ENCODE measurements around the gene PIK3C3. TPM values are rescaled to one million over a fixed set of nuclear protein-coding genes. Genes with fewer than 3 reads are reported as not detected.

Gene PIK3C3
- polyA plus RNA-seq, 1 of the 3 experiments (the other 2 are of a cell fraction) = 26.9 TPM

DNA sequence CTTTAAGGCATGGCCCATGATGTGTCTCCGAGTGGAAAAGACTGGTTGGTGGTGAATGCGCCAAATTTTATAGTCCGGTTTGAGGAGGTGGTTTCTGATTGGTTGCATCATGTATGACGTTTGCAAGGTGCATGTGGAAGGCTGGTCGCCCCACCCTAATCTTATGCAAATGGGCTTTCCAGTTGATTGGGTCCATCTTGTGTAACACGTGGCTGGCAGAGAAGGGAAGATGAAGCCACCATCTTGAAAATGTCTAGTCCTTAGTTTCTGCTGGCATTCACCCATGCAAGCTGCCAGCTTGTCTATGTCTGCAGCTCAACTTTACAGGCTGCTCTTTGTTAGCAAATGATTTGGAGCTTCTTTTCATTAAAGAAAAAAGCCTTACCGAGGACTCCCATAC lies 132.2 kb downstream of the PIK3C3 start:
- Histone ChIP-seq H3K27me3 (ENCODE audit: insufficient read depth) (no peaks in the 10 kb centered on the region), H3K4me3 (ENCODE audit: low read depth in 2 of 2, low read length in 1 of 2) (no peak overlapping the region), H3K4me2 (no peak overlapping the region), H3K9me2 (no peaks in the 10 kb centered on the region), H3K9ac (no peak overlapping the region), H2AFZ (ENCODE audit: low read depth) (no peak overlapping the region), H3K36me3 (replicated peaks in 1 of 2; ENCODE audit: control insufficient read depth in 1 of 2, insufficient read depth in 2 of 2, low read length in 1 of 2) (peaks cover 13 to 23% of the 10 kb centered on the region in 2 experiments), H3K79me2 (ENCODE audit: insufficient read depth) (no peaks in the 10 kb centered on the region), H3K27ac (ENCODE audit: low read depth in 2 of 2, low read length in 1 of 2) (no peak overlapping the region), H3K9me3 (no peaks in the 10 kb centered on the region), H3K4me1 (ENCODE audit: control insufficient read depth in 1 of 2, insufficient read depth in 2 of 2, low read depth in 1 of 2, low read length in 1 of 2) (peaks cover 0 to 12% of the 10 kb centered on the region in 2 experiments; a peak in 1 of 4 replicates), H4K20me1 (ENCODE audit: insufficient read depth) (no peaks in the 10 kb centered on the region), H3F3A (replicated peaks; ENCODE audit: insufficient read depth) (peaks cover 20% of the 10 kb centered on the region)
- CTCF ChIA-PET = interaction anchor here (1.0 kb wide), 1 partner anchor 59 kb away, joined by 3 read pairs; no protein-coding TSS in a partner anchor
- TF ChIP-seq SMC3 (IDR thresholded peaks at IDR 0.05; ENCODE audit: low read depth, low read length) = no peak
- no peak for TF ChIP-seq NRF1 (IDR thresholded peaks at IDR 0.05; ENCODE audit: low read depth, low read length)
- TF ChIP-seq MEF2A (IDR thresholded peaks at IDR 0.05; ENCODE audit: borderline replicate concordance, low read depth) = no peak
- no peak for TF ChIP-seq ELF1 (IDR thresholded peaks at IDR 0.05)
- TF ChIP-seq, protein P1, sequence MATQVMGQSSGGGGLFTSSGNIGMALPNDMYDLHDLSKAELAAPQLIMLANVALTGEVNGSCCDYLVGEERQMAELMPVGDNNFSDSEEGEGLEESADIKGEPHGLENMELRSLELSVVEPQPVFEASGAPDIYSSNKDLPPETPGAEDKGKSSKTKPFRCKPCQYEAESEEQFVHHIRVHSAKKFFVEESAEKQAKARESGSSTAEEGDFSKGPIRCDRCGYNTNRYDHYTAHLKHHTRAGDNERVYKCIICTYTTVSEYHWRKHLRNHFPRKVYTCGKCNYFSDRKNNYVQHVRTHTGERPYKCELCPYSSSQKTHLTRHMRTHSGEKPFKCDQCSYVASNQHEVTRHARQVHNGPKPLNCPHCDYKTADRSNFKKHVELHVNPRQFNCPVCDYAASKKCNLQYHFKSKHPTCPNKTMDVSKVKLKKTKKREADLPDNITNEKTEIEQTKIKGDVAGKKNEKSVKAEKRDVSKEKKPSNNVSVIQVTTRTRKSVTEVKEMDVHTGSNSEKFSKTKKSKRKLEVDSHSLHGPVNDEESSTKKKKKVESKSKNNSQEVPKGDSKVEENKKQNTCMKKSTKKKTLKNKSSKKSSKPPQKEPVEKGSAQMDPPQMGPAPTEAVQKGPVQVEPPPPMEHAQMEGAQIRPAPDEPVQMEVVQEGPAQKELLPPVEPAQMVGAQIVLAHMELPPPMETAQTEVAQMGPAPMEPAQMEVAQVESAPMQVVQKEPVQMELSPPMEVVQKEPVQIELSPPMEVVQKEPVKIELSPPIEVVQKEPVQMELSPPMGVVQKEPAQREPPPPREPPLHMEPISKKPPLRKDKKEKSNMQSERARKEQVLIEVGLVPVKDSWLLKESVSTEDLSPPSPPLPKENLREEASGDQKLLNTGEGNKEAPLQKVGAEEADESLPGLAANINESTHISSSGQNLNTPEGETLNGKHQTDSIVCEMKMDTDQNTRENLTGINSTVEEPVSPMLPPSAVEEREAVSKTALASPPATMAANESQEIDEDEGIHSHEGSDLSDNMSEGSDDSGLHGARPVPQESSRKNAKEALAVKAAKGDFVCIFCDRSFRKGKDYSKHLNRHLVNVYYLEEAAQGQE (IDR thresholded peaks at IDR 0.05; ENCODE audit: low read depth, low read length) = no peak
- TF ChIP-seq TAF1 (IDR thresholded peaks at IDR 0.05; ENCODE audit: borderline replicate concordance, low read depth, low read length) = no peak
- TF ChIP-seq FOSL2 (IDR thresholded peaks at IDR 0.05; ENCODE audit: borderline replicate concordance, low read depth) = no peak
- TF ChIP-seq TCF12 (IDR thresholded peaks at IDR 0.05) = no peak
- no peak for TF ChIP-seq JUND (IDR thresholded peaks at IDR 0.05)
- no peak for TF ChIP-seq CHD2 (IDR thresholded peaks at IDR 0.05; ENCODE audit: low read length, partially characterized antibody)
- no peak for TF ChIP-seq RXRA (IDR thresholded peaks at IDR 0.05; ENCODE audit: borderline replicate concordance, low read depth)
- TF ChIP-seq SIN3A (IDR thresholded peaks at IDR 0.05; ENCODE audit: borderline replicate concordance, low read depth, low read length) = no peak
- TF ChIP-seq, protein P2, sequence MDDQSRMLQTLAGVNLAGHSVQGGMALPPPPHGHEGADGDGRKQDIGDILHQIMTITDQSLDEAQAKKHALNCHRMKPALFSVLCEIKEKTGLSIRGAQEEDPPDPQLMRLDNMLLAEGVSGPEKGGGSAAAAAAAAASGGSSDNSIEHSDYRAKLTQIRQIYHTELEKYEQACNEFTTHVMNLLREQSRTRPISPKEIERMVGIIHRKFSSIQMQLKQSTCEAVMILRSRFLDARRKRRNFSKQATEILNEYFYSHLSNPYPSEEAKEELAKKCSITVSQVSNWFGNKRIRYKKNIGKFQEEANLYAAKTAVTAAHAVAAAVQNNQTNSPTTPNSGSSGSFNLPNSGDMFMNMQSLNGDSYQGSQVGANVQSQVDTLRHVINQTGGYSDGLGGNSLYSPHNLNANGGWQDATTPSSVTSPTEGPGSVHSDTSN (IDR thresholded peaks at IDR 0.05) = no peak
- TF ChIP-seq EZH2phosphoT487 (IDR thresholded peaks at IDR 0.05; ENCODE audit: borderline replicate concordance, low read depth) = no peak
- TF ChIP-seq RFX5 (IDR thresholded peaks at IDR 0.05; ENCODE audit: low read length) = no peak
- TF ChIP-seq TEAD4 (IDR thresholded peaks at IDR 0.05; ENCODE audit: borderline replicate concordance, insufficient read depth) = no peak
- TF ChIP-seq, protein P3, sequence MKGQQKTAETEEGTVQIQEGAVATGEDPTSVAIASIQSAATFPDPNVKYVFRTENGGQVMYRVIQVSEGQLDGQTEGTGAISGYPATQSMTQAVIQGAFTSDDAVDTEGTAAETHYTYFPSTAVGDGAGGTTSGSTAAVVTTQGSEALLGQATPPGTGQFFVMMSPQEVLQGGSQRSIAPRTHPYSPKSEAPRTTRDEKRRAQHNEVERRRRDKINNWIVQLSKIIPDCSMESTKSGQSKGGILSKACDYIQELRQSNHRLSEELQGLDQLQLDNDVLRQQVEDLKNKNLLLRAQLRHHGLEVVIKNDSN (IDR thresholded peaks at IDR 0.05; ENCODE audit: borderline replicate concordance, low read depth) = no peak
- no peak for TF ChIP-seq EP300 (IDR thresholded peaks at IDR 0.05; ENCODE audit: borderline replicate concordance in 1 of 2, low read depth in 1 of 2, low read length in 1 of 2)
- TF ChIP-seq YY1 (IDR thresholded peaks at IDR 0.05; ENCODE audit: low read depth) = no peak
- TF ChIP-seq, protein P4, sequence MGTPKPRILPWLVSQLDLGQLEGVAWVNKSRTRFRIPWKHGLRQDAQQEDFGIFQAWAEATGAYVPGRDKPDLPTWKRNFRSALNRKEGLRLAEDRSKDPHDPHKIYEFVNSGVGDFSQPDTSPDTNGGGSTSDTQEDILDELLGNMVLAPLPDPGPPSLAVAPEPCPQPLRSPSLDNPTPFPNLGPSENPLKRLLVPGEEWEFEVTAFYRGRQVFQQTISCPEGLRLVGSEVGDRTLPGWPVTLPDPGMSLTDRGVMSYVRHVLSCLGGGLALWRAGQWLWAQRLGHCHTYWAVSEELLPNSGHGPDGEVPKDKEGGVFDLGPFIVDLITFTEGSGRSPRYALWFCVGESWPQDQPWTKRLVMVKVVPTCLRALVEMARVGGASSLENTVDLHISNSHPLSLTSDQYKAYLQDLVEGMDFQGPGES (IDR thresholded peaks at IDR 0.05; ENCODE audit: low read depth, low read length) = no peak
- DNase-seq = no peak
- 98% methylated on average over 7 of the region's 7 CpGs for WGBS (ENCODE audit: low lambda C conversion rate)
- POLR2A ChIA-PET = no interaction called here

Data from SK-N-SH (cell line).